Liver (tissue), 3 donors: ENCODE results near the gene SCAF8.

Experiments used
- ATF3 ChIP-seq: IDR thresholded peaks from 2 replicates; pipeline ENCODE4 v1.6.1; 2016; ENCODE audit warnings: antibody characterized with exemption
- CTCF ChIP-seq: fragments of 150-350 bp; IDR thresholded peaks from 2 replicates; pipeline ENCODE4 v1.5.1; 2017; ENCODE audit warnings: improper control_type of control experiment, low read depth, low read length; ENCODE audit not compliant: missing input control
- EGR1 ChIP-seq, 2 donors: IDR thresholded peaks; 2 replicates each; pipeline ENCODE4 v1.6.1; 2016 to 2018; ENCODE audit warnings: antibody characterized with exemption in 2 of 2, low read depth in 2 of 2
- FOXA1 ChIP-seq: IDR thresholded peaks from 2 replicates; pipeline ENCODE4 v1.6.1; 2016; ENCODE audit warnings: antibody characterized with exemption
- HNF4G ChIP-seq: IDR thresholded peaks from 2 replicates; pipeline ENCODE4 v1.6.1; 2016; ENCODE audit warnings: antibody characterized with exemption
- JUND ChIP-seq, 2 donors: IDR thresholded peaks; 2 replicates each; pipeline ENCODE4 v1.6.1; 2016; ENCODE audit warnings: antibody characterized with exemption in 2 of 2
- MAX ChIP-seq: IDR thresholded peaks from 2 replicates; pipeline ENCODE4 v1.6.1; 2016; ENCODE audit warnings: antibody characterized with exemption
- RAD21 ChIP-seq, 2 donors: IDR thresholded peaks; 2 replicates each; pipeline ENCODE4 v1.6.1; 2016; ENCODE audit warnings: antibody characterized with exemption in 2 of 2, mild to moderate bottlenecking in 2 of 2
- REST ChIP-seq: IDR thresholded peaks from 2 replicates; pipeline ENCODE4 v1.6.1; 2016; ENCODE audit warnings: antibody characterized with exemption, mild to moderate bottlenecking
- TAF1 ChIP-seq: conservative IDR thresholded peaks from 2 replicates; pipeline ENCODE4 v1.6.1; 2016; ENCODE audit warnings: antibody characterized with exemption, mild to moderate bottlenecking
- donor health status: healthy.
- donor health status: healthy.

GRCh38 chr6:154814063-154814462, 80.8 kb downstream of the SCAF8 start:
- TF ChIP-seq CTCF = no peak
- TF ChIP-seq RAD21 (IDR thresholded peaks at IDR 0.05) = no peak
- TF ChIP-seq ATF3 = no peak
- TF ChIP-seq MAX = no peak
- no peak for TF ChIP-seq JUND (IDR thresholded peaks at IDR 0.05)
- TF ChIP-seq REST = no peak
- TF ChIP-seq HNF4G = no peak
- no peak for TF ChIP-seq TAF1
- no peak for TF ChIP-seq FOXA1
- TF ChIP-seq EGR1 (IDR thresholded peaks at IDR 0.05; ENCODE audit: low read depth in 2 of 2) = no peak
